Fibroblast of pulmonary artery (primary cell): ENCODE data around the gene TNRC6C.

Experiments used
- DNase-seq: peaks from one replicate; pipeline ENCODE4 v3.0.0-alpha.2; 2010; ENCODE audit warnings: low read depth
- H3K4me3 ChIP-seq: replicated peaks from 2 replicates; pipeline ENCODE4 v1.5.1; 2011; ENCODE audit warnings: low read depth, mild to moderate bottlenecking, control low read depth, low read length, moderate library complexity
- CTCF ChIP-seq: IDR thresholded peaks from 2 replicates; pipeline ENCODE4 v1.5.1; 2011; ENCODE audit warnings: mild to moderate bottlenecking, control low read depth, low read length, inconsistent platforms; ENCODE audit errors: missing control alignments

The TNRC6C gene

DNA sequence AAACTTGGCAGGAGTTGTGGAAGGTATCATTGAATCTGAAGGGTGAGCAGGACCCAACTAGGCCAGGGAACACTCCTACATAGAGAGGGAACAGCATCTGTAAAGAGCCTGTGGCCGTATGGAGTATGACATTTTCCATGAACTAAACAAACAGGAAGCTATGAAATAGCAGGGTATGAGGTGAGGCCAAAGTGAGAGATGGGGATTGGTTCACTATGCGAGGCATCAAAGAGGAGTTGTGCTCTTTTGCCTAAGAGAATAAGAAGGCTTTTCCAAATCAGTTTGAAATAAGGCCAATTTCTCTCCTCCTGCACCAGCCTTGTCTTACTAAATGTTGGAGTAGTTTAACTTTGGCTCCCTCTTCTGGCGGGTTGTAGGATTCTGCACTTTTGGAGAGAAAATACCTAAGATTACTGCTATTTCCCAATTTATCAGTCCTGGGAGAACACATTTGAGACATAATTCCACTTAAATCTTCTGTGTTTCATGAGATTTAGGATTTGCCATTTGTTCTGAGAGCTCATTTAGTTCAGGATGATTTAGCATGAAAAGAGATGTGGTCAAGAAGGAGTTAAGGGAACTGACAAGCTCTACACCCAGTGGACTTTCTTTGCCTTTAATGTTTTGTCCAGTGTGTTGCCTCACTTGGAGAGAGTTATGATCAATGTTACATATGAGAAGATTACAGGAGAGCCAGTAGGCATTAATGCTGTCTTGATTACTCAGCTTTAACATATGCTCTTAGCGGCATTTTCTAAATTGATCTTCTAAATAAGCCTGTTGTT, 55.4 kb downstream of the TNRC6C start:
- TF ChIP-seq CTCF, result peak; percentile 84
- DNase-seq, result peak; percentile 89
- H3K4me3 ChIP-seq, result no peak overlapping the region

- TF ChIP-seq CTCF, result no peak
- DNase-seq, result no peak
- no peak overlapping the region for H3K4me3 ChIP-seq
Measured at GRCh38 chr17:78014646-78015045, 56.1 kb downstream of the TNRC6C start.

GRCh38 chr17:78016852-78017251, 58.3 kb downstream of the TNRC6C start:
- DNase-seq, result no peak
- no peak overlapping the region for H3K4me3 ChIP-seq
- TF ChIP-seq CTCF, result no peak

DNA sequence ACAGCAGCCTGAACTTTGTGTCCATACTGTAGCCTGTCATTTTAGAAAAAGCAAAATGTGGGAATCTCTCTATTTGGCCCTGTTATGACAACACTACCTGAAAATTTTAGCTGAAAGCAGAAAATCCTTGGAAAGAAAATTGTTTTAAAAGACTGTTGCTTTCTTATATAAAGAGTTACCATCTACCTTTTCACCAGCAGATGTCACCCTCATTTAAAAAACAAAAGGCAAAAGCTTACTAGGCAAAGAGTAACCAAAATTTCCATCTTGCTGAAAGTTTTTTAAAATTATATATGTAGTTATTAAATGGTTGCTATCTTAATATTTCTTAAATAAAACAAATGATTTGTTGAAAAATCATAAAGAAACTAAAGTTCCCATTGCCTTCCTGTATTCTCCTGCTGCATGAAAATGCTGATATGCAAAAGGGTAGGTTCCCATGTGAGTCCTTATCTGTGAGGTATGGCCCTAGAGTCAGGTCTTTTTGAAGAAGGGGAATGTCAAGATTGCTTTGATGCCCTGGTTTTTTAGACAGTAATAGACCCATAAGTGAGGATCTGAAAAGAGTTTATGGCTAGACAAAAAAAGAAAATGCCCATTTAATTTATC, 61.0 kb downstream of the TNRC6C start:
- no peak overlapping the region for H3K4me3 ChIP-seq
- TF ChIP-seq CTCF, result peak; percentile 59
- peak; percentile 65 for DNase-seq

DNA sequence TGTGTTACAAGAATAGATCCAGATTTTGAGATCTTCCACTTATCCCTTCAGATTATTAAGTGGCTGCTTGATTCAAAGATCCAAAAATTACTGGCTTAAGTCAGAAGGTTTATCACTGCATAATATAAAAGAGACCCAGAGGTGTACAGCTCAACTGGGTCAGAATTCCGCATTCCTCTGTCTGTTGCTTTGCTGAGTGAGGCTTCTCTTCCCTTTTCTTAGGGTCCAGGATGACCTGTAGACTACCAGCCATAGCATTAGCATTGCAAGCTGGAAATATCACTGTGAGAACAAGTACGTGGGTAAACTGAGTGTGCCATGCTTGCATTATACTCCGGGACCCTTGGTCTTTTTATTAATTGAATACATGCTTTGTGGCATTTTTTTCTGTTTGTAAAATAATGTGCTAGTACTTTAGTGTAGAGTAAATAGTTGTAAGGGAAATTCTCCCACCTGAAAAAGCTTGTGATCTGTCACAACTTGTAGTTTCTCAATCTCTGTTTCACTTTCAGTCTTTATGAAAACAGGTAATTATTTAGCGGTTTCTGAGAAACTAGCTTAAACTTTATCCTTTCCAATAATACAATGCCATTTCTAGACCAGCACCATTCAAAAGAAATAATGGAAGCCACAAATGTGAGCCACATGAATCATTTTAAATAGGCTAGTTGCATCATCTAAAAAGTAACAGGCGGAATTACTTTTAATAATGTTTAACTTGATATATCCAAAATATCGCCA, 61.6 kb downstream of the TNRC6C start:
- no peak for DNase-seq
- no peak overlapping the region for H3K4me3 ChIP-seq
- no peak for TF ChIP-seq CTCF

DNA sequence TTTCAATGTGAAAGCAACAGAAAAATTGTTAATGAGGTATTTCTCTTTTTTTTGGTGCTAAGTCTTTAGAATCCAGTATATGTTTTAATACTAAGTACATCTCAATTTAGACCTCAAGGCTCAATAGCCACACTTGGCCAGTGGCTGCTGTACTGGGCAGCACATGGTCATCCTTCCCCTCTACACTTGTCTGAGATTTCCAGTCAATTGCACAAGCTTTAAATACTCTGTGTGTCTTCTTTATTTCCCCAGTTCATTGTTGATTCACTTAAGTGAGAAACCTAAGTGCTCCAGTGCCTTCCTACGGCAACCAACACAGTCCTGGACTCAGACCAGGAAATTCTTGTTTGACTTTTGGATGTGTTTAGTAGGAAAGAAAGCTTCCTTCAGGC, 62.2 kb downstream of the TNRC6C start:
- no peak for TF ChIP-seq CTCF
- no peak overlapping the region for H3K4me3 ChIP-seq
- DNase-seq, result no peak
